Measurements from ENCODE around the gene S100A5. TPM values are rescaled to one million over a fixed set of nuclear protein-coding genes. Genes with fewer than 3 reads are reported as not detected.
A peak's percentile ranks its signal among the peaks of the same experiment; 100 is the strongest.

S100A5 gene
- total RNA-seq, 1 experiment from 2014 or later, result not detected

GRCh38 chr1:153547560-153548551 is 7.1 kb upstream of the S100A5 start:
- no peaks in the 10 kb centered on the region for H3K9me3 Mint-ChIP-seq (ENCODE audit: low read depth, unreplicated experiment)
- no peak for DNase-seq
- no peak overlapping the region for H3K4me3 Mint-ChIP-seq (ENCODE audit: low read depth, unreplicated experiment)
- H3K4me1 Mint-ChIP-seq (ENCODE audit: low read depth, unreplicated experiment), result peaks cover 65% of the 10 kb centered on the region
- CTCF ChIA-PET, result interaction anchor here (0.8 kb wide), 1 partner anchor 16 kb away, joined by 3 read pairs; no protein-coding TSS in a partner anchor
- H3K27me3 Mint-ChIP-seq (ENCODE audit: unreplicated experiment), result no peaks in the 10 kb centered on the region
- intact Hi-C loops (cut with micrococcal nuclease; ENCODE audit: unreplicated experiment), result no loop called here
- BruUV-seq (replicated peaks), result no TSS peak
- no peak overlapping the region for H3K27ac Mint-ChIP-seq (ENCODE audit: unreplicated experiment)
- TF ChIP-seq CTCF (IDR thresholded peaks at IDR 0.05; ENCODE audit: unreplicated experiment), result no peak
- H3K36me3 Mint-ChIP-seq (ENCODE audit: insufficient read depth, unreplicated experiment), result peaks cover 20% of the 10 kb centered on the region

- BruUV-seq (replicated peaks), result no TSS peak
- no peak overlapping the region for H3K4me3 Mint-ChIP-seq (ENCODE audit: low read depth, unreplicated experiment)
- H3K4me1 Mint-ChIP-seq (ENCODE audit: low read depth, unreplicated experiment), result peaks cover 74% of the 10 kb centered on the region
- H3K27ac Mint-ChIP-seq (ENCODE audit: unreplicated experiment), result peak overlapping the region; percentile 94
- CTCF ChIA-PET, result interaction anchor here (0.5 to 2.4 kb wide), 2 partner anchors 9 to 19 kb away, joined by 6 to 15 read pairs; partner anchors contain the start of gene S100A2
- H3K9me3 Mint-ChIP-seq (ENCODE audit: low read depth, unreplicated experiment), result no peaks in the 10 kb centered on the region
- no peak for TF ChIP-seq CTCF (IDR thresholded peaks at IDR 0.05; ENCODE audit: unreplicated experiment)
- DNase-seq, result no peak
- peaks cover 20% of the 10 kb centered on the region for H3K36me3 Mint-ChIP-seq (ENCODE audit: insufficient read depth, unreplicated experiment)
- no peaks in the 10 kb centered on the region for H3K27me3 Mint-ChIP-seq (ENCODE audit: unreplicated experiment)
- intact Hi-C loops (cut with micrococcal nuclease; ENCODE audit: unreplicated experiment), result no loop called here
Measured at GRCh38 chr1:153546796-153547559, 6.2 kb upstream of the S100A5 start.

GRCh38 chr1:153546371-153546770 is 5.6 kb upstream of the S100A5 start:
- H3K4me1 Mint-ChIP-seq (ENCODE audit: low read depth, unreplicated experiment), result peaks cover 80% of the 10 kb centered on the region
- TF ChIP-seq CTCF (IDR thresholded peaks at IDR 0.05; ENCODE audit: unreplicated experiment), result no peak
- H3K36me3 Mint-ChIP-seq (ENCODE audit: insufficient read depth, unreplicated experiment), result peaks cover 20% of the 10 kb centered on the region

More at GRCh38 chr1:153546371-153546770, 5.6 kb upstream of the S100A5 start:
- CTCF ChIA-PET, result interaction anchor here (0.5 to 2.4 kb wide), 2 partner anchors 10 to 20 kb away, joined by 6 to 15 read pairs; partner anchors contain the start of gene S100A2
- Mint-ChIP-seq H3K27me3 (ENCODE audit: unreplicated experiment) (no peaks in the 10 kb centered on the region), H3K4me3 (ENCODE audit: low read depth, unreplicated experiment) (no peak overlapping the region), H3K27ac (ENCODE audit: unreplicated experiment) (peak overlapping the region; percentile 94), H3K9me3 (ENCODE audit: low read depth, unreplicated experiment) (no peaks in the 10 kb centered on the region)
- intact Hi-C loops (cut with micrococcal nuclease; ENCODE audit: unreplicated experiment), result no loop called here
- no peak for DNase-seq
- BruUV-seq (replicated peaks), result no TSS peak

Data from Calu3 (cell line).